SK-N-SH (cell line): ENCODE results near the gene TRPV2. TPM values are rescaled to one million over a fixed set of nuclear protein-coding genes. Genes with fewer than 3 reads are reported as not detected.

ENCODE experiments used
- ELF1 ChIP-seq: IDR thresholded peaks from 2 replicates; pipeline ENCODE4 v1.4.0; 2012
- EP300 ChIP-seq, 2 experiments: IDR thresholded peaks; 2 replicates each; pipeline versions ENCODE4 v1.4.0 to v1.6.1; 2012; ENCODE audit warnings: borderline replicate concordance in 1 of 2, low read depth in 1 of 2, low read length in 1 of 2
- EZH2phosphoT487 ChIP-seq: fragments of 200-600 bp; sonication (generic); IDR thresholded peaks from 2 replicates; pipeline ENCODE4 v1.6.1; 2017; ENCODE audit warnings: low read depth, mixed run types, mild to moderate bottlenecking, antibody characterized with exemption, moderate library complexity, borderline replicate concordance
- FOSL2 ChIP-seq: IDR thresholded peaks from 2 replicates; pipeline ENCODE4 v1.4.0; 2012; ENCODE audit warnings: low read depth, mild to moderate bottlenecking, moderate library complexity, borderline replicate concordance
- FOXJ3 ChIP-seq: sonication (generic); formaldehyde crosslinking; IDR thresholded peaks from 2 replicates; pipeline ENCODE4 v1.5.1; 2020; ENCODE audit warnings: mild to moderate bottlenecking, missing genetic modification reagents
- FOXM1 ChIP-seq: IDR thresholded peaks from 2 replicates; pipeline ENCODE4 v1.4.0; 2012; ENCODE audit warnings: low read depth, mild to moderate bottlenecking
- GABPA ChIP-seq: IDR thresholded peaks from 2 replicates; pipeline ENCODE4 v1.4.0; 2012; ENCODE audit warnings: low read depth, mild to moderate bottlenecking
- NFIC ChIP-seq: IDR thresholded peaks from 2 replicates; pipeline ENCODE4 v1.4.0; 2012; ENCODE audit warnings: borderline replicate concordance
- NRF1 ChIP-seq: IDR thresholded peaks from 2 replicates; pipeline ENCODE4 v1.6.1; 2012; ENCODE audit warnings: low read depth, mild to moderate bottlenecking, low read length
- POLR2AphosphoS5 ChIP-seq: IDR thresholded peaks from 2 replicates; pipeline ENCODE4 v1.6.1; 2012; ENCODE audit warnings: low read depth, low read length
- RCOR1 ChIP-seq: fragments of 150-350 bp; IDR thresholded peaks from 2 replicates; pipeline ENCODE4 v1.6.1; 2017; ENCODE audit warnings: antibody characterized with exemption, low read length
- RXRA ChIP-seq: IDR thresholded peaks from 2 replicates; pipeline ENCODE4 v1.4.0; 2012; ENCODE audit warnings: low read depth, mild to moderate bottlenecking, borderline replicate concordance
- TAF1 ChIP-seq: IDR thresholded peaks from 2 replicates; pipeline ENCODE4 v1.6.1; 2012; ENCODE audit warnings: low read depth, mild to moderate bottlenecking, low read length, moderate library complexity, borderline replicate concordance
- TCF12 ChIP-seq: IDR thresholded peaks from 2 replicates; pipeline ENCODE4 v1.4.0; 2012
- TEAD4 ChIP-seq: IDR thresholded peaks from 2 replicates; pipeline ENCODE4 v1.4.0; 2012; ENCODE audit warnings: mild to moderate bottlenecking, borderline replicate concordance; ENCODE audit not compliant: insufficient read depth
- YY1 ChIP-seq: IDR thresholded peaks from 2 replicates; pipeline ENCODE4 v1.4.0; 2012; ENCODE audit warnings: low read depth, mild to moderate bottlenecking
- polyA plus RNA-seq, 3 experiments: library from polyadenylated mRNA; depleted of rRNA; stranded (reverse); fragments of >200 nt; gene quantifications; 2 replicates each; pipeline ENCODE4 v1.2.3, GENCODE V29; 2012
- TF ChIP-seq, protein P1 (sequence below): IDR thresholded peaks from 2 replicates; pipeline ENCODE4 v1.4.0; 2012; ENCODE audit warnings: low read depth, borderline replicate concordance
- TF ChIP-seq, protein P2 (sequence below): fragments of 150-350 bp; IDR thresholded peaks from 2 replicates; pipeline ENCODE4 v1.6.1; 2017; ENCODE audit warnings: antibody characterized with exemption, low read length, low read depth, borderline replicate concordance
- TF ChIP-seq, protein P3 (sequence below): IDR thresholded peaks from 2 replicates; pipeline ENCODE4 v1.4.0; 2012; ENCODE audit warnings: low read depth
- TF ChIP-seq, protein P4 (sequence below): IDR thresholded peaks from 2 replicates; pipeline ENCODE4; 2012

The TRPV2 gene
- polyA plus RNA-seq, 1 of the 3 experiments (the other 2 are of a cell fraction), result 11.0 TPM

DNA sequence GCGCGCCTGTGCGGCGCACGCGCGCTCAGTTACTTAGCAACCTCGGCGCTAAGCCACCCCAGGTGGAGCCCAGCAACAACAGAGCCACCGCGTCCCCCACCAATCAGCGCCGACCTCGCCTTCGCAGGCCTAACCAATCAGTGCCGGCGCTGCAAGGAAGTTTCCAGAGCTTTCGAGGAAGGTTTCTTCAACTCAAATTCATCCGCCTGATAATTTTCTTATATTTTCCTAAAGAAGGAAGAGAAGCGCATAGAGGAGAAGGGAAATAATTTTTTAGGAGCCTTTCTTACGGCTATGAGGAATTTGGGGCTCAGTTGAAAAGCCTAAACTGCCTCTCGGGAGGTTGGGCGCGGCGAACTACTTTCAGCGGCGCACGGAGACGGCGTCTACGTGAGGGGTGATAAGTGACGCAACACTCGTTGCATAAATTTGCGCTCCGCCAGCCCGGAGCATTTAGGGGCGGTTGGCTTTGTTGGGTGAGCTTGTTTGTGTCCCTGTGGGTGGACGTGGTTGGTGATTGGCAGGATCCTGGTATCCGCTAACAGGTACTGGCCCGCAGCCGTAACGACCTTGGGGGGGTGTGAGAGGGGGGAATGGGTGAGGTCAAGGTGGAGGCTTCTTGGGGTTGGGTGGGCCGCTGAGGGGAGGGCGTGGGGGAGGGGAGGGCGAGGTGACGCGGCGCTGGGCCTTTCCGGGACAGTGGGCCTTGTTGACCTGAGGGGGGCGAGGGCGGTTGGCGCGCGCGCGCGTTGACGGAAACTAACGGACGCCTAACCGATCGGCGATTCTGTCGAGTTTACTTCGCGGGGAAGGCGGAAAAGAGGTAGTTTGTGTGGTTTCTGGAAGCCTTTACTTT, 34.5 kb upstream of the TRPV2 start, which contains the start of gene UBB (continued):
- TF ChIP-seq, protein P1, sequence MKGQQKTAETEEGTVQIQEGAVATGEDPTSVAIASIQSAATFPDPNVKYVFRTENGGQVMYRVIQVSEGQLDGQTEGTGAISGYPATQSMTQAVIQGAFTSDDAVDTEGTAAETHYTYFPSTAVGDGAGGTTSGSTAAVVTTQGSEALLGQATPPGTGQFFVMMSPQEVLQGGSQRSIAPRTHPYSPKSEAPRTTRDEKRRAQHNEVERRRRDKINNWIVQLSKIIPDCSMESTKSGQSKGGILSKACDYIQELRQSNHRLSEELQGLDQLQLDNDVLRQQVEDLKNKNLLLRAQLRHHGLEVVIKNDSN, result peak; percentile 14; the same call in 1 of the 2 replicates
- TF ChIP-seq, protein P2, sequence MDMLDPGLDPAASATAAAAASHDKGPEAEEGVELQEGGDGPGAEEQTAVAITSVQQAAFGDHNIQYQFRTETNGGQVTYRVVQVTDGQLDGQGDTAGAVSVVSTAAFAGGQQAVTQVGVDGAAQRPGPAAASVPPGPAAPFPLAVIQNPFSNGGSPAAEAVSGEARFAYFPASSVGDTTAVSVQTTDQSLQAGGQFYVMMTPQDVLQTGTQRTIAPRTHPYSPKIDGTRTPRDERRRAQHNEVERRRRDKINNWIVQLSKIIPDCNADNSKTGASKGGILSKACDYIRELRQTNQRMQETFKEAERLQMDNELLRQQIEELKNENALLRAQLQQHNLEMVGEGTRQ, result no peak
- TF ChIP-seq, protein P3, sequence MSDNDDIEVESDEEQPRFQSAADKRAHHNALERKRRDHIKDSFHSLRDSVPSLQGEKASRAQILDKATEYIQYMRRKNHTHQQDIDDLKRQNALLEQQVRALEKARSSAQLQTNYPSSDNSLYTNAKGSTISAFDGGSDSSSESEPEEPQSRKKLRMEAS, result peak; percentile 59; the same call in 1 of the 2 replicates
- peak; percentile 48; the same call in 1 of the 2 replicates for TF ChIP-seq GABPA
- peak; percentile 33 to 85; a peak in 3 of 4 replicates for TF ChIP-seq EP300 (IDR thresholded peaks at IDR 0.05; ENCODE audit: borderline replicate concordance in 1 of 2, low read depth in 1 of 2, low read length in 1 of 2)
- TF ChIP-seq RCOR1, result peak; percentile 53; the same call in 1 of the 2 replicates
- peak; percentile 7; the same call in 1 of the 2 replicates for TF ChIP-seq RXRA
- no peak for TF ChIP-seq TEAD4
- TF ChIP-seq EZH2phosphoT487, result no peak
- 0 out of 2 replicates have a peak, but pooled peaks have one; percentile 49 for TF ChIP-seq ELF1
- TF ChIP-seq FOSL2, result peak; percentile 20; the same call in 1 of the 2 replicates
- no peak for TF ChIP-seq NFIC
- peak; percentile 99 for TF ChIP-seq TAF1
- TF ChIP-seq, protein P4, sequence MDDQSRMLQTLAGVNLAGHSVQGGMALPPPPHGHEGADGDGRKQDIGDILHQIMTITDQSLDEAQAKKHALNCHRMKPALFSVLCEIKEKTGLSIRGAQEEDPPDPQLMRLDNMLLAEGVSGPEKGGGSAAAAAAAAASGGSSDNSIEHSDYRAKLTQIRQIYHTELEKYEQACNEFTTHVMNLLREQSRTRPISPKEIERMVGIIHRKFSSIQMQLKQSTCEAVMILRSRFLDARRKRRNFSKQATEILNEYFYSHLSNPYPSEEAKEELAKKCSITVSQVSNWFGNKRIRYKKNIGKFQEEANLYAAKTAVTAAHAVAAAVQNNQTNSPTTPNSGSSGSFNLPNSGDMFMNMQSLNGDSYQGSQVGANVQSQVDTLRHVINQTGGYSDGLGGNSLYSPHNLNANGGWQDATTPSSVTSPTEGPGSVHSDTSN, result peak; percentile 92
- TF ChIP-seq POLR2AphosphoS5, result peak; percentile 100
- peak; percentile 27; the same call in 1 of the 2 replicates for TF ChIP-seq YY1
- peak; percentile 76 for TF ChIP-seq NRF1
- TF ChIP-seq FOXM1, result no peak; the same call in 1 of the 2 replicates
- TF ChIP-seq FOXJ3 (CRISPR knock-in tag), result no peak
- TF ChIP-seq TCF12, result no peak; the same call in 1 of the 2 replicates
